NCI-H524 treated with DMSO at 0.1 percent for 48 hours (cell line): ENCODE measurements around the gene BOD1L1.
A peak's percentile ranks its signal among the peaks of the same experiment; 100 is the strongest.

Source experiments
- DNase-seq: peaks from one replicate; lab custom pipeline; 2025; lab: John Stamatoyannopoulos, UW

The BOD1L1 gene

GRCh38 chr4:13627606-13628311 lies at the start of gene BOD1L1:
Gene BOD1L1, minus strand, starts transcription at chr4:13627725. Its CDS starts 138 bp downstream, at chr4:13627587.
- DNase-seq, result peak; percentile 58

GRCh38 chr4:13674971-13675370 lies 47.4 kb upstream of the BOD1L1 start:
- no peak for DNase-seq

- no peak for DNase-seq
Measured at GRCh38 chr4:13673167-13673566, 45.6 kb upstream of the BOD1L1 start.

GRCh38 chr4:13670456-13671160 lies 43.1 kb upstream of the BOD1L1 start:
- no peak for DNase-seq

- no peak for DNase-seq
Measured at GRCh38 chr4:13665701-13666660, 38.5 kb upstream of the BOD1L1 start.

- no peak for DNase-seq
Measured at GRCh38 chr4:13659341-13660070, 32.0 kb upstream of the BOD1L1 start.

- no peak for DNase-seq
Measured at GRCh38 chr4:13656569-13657405, 29.3 kb upstream of the BOD1L1 start.

GRCh38 chr4:13654162-13654797 lies 26.8 kb upstream of the BOD1L1 start:
- DNase-seq, result peak; percentile 22

GRCh38 chr4:13653766-13654161 lies 26.2 kb upstream of the BOD1L1 start:
- DNase-seq, result no peak

- DNase-seq, result no peak
Measured at GRCh38 chr4:13647031-13647430, 19.5 kb upstream of the BOD1L1 start.

- no peak for DNase-seq
Measured at GRCh38 chr4:13645075-13645474, 17.6 kb upstream of the BOD1L1 start.

GRCh38 chr4:13642170-13642950 lies 14.8 kb upstream of the BOD1L1 start:
- no peak for DNase-seq

- no peak for DNase-seq
Measured at GRCh38 chr4:13641084-13641483, 13.6 kb upstream of the BOD1L1 start.

- DNase-seq, result no peak
Measured at GRCh38 chr4:13640149-13640940, 12.8 kb upstream of the BOD1L1 start.

- DNase-seq, result no peak
Measured at GRCh38 chr4:13635286-13635799, 7.8 kb upstream of the BOD1L1 start.

GRCh38 chr4:13633671-13634070 lies 6.1 kb upstream of the BOD1L1 start:
- DNase-seq, result no peak

GRCh38 chr4:13627178-13627605 lies 333 bp downstream of the BOD1L1 start:
- DNase-seq, result no peak

- no peak for DNase-seq
Measured at GRCh38 chr4:13626492-13627177, 890 bp downstream of the BOD1L1 start.
